OCI-LY3 (cell line): Measurements from ENCODE around the gene MTA2.

ENCODE experiments used
- H2AFZ ChIP-seq: fragments of 200-600, 300-600 bp; shearing (Covaris generic); 2 replicates; pipeline ENCODE4 v1.6.0; 2014; ENCODE audit warnings: antibody characterized with exemption, low read depth, low read length
- H3K27ac ChIP-seq: fragments of 200-600, 300-600 bp; sonication (generic); 2 replicates; pipeline ENCODE4 v1.5.1; 2014; ENCODE audit warnings: mild to moderate bottlenecking, low read length, moderate library complexity, mixed read lengths
- H3K27me3 ChIP-seq: fragments of 200-600, 300-600 bp; sonication (generic); 2 replicates; pipeline ENCODE4 v1.6.1; 2014; ENCODE audit warnings: low read depth, low read length, mixed read lengths
- H3K36me3 ChIP-seq: fragments of 200-600, 300-600 bp; sonication (generic); replicated peaks from 2 replicates; pipeline ENCODE3; 2014; ENCODE audit warnings: low read depth, low read length, mixed read lengths
- H3K4me1 ChIP-seq: fragments of 300-600, 200-600 bp; sonication (generic); 2 replicates; pipeline ENCODE4 v1.6.1; 2014; ENCODE audit warnings: low read length, mixed read lengths
- H3K4me2 ChIP-seq: fragments of 200-600, 300-600 bp; sonication (generic); 2 replicates; pipeline ENCODE4 v1.6.1; 2014; ENCODE audit warnings: low read length, mixed read lengths
- H3K4me3 ChIP-seq: fragments of 300-600, 200-600 bp; sonication (generic); 2 replicates; pipeline ENCODE4 v1.5.1; 2014; ENCODE audit warnings: antibody characterized with exemption, mild to moderate bottlenecking, low read length, moderate library complexity
- H3K79me2 ChIP-seq: fragments of 300-600, 200-600 bp; shearing (Covaris generic); 2 replicates; pipeline ENCODE4 v1.6.1; 2014; ENCODE audit warnings: mild to moderate bottlenecking, low read length, mixed read lengths
- H3K9ac ChIP-seq: fragments of 300-600, 200-600 bp; shearing (Covaris generic); 2 replicates; pipeline ENCODE4 v1.6.0; 2014; ENCODE audit warnings: mild to moderate bottlenecking, low read length, moderate library complexity
- H3K9me3 ChIP-seq: fragments of 200-600, 300-600 bp; shearing (Covaris generic); 2 replicates; pipeline ENCODE4 v1.6.1; 2014; ENCODE audit warnings: low read length, mixed read lengths; ENCODE audit not compliant: insufficient read depth
- H4K20me1 ChIP-seq: fragments of 200-600, 300-600 bp; sonication (generic); 2 replicates; pipeline ENCODE4 v1.6.1; 2016; ENCODE audit warnings: low read length, mixed read lengths; ENCODE audit not compliant: insufficient read depth
- EZH2phosphoT487 ChIP-seq: fragments of 200-600 bp; shearing (Covaris generic); IDR thresholded peaks from 2 replicates; pipeline ENCODE4 v1.6.1; 2018; ENCODE audit warnings: antibody characterized with exemption, mixed run types, low read depth
- TF ChIP-seq, protein P1 (sequence below): fragments of 200-600, 300-600 bp; sonication (generic); IDR thresholded peaks from 2 replicates; pipeline ENCODE4 v1.5.1; 2014; ENCODE audit warnings: antibody characterized with exemption, low read length, low read depth

The MTA2 gene

DNA sequence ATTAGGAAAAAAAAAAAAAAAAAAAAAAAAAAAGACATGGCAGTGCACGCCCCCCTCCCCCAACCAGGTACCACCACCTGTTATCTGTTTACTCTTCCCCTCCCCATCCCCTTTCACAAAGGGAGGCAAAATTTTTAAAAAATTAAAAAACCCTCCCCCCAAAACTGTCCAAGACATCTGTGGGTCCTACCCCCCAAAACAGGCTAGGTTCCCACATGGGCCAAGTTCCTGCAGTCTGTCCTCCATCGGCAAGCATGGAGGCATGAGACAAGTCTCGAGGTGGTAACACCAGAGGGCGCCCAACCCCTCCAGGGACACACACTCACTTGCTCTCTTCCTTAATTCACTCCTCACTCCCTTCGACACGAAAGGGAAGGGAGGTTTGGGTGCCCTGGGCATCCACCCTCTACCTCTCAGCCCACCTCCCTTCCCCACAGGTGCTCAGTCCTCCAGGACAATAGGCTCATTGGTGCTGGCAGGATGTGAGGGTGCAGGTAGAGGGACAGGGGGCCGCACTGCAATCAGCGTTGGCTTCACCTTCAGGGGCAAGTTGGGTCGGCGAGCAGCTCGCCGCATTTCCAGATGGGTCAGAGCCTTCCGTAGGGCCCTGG lies 8.1 kb downstream of the MTA2 start:
- Histone ChIP-seq H4K20me1 (no peaks in the 10 kb centered on the region), H2AFZ (no peak overlapping the region), H3K9ac (no peak overlapping the region), H3K4me2 (no peak overlapping the region), H3K9me3 (no peaks in the 10 kb centered on the region), H3K27me3 (no peaks in the 10 kb centered on the region), H3K36me3 (peaks cover 51% of the 10 kb centered on the region), H3K79me2 (peaks cover 43% of the 10 kb centered on the region), H3K4me3 (no peak overlapping the region), H3K4me1 (peaks cover 25% of the 10 kb centered on the region), H3K27ac (no peak overlapping the region)
- TF ChIP-seq EZH2phosphoT487, result no peak
- TF ChIP-seq, protein P1, sequence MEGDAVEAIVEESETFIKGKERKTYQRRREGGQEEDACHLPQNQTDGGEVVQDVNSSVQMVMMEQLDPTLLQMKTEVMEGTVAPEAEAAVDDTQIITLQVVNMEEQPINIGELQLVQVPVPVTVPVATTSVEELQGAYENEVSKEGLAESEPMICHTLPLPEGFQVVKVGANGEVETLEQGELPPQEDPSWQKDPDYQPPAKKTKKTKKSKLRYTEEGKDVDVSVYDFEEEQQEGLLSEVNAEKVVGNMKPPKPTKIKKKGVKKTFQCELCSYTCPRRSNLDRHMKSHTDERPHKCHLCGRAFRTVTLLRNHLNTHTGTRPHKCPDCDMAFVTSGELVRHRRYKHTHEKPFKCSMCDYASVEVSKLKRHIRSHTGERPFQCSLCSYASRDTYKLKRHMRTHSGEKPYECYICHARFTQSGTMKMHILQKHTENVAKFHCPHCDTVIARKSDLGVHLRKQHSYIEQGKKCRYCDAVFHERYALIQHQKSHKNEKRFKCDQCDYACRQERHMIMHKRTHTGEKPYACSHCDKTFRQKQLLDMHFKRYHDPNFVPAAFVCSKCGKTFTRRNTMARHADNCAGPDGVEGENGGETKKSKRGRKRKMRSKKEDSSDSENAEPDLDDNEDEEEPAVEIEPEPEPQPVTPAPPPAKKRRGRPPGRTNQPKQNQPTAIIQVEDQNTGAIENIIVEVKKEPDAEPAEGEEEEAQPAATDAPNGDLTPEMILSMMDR, result peak; percentile 80

DNA sequence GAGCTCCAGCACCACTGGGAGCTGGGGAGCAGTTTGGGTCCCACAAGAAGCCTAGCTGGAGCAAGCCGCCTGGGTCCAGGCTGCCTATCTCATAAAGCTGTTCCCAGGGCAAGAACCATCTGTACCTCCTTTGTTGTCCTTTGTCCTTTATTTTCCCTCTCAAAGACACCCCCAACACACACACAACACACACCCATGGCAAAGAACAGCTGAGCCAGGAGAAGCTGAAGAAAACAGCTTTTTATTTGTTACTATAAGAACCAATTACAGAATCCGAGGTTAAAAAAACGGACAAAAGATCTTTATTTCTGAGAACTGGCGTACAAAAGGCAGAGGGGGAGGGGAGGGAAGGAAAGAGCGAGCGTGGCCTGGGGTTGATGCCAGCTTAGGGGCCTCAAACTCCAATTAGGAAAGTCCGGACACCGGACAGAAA lies 8.7 kb downstream of the MTA2 start:
- Histone ChIP-seq H3K4me3 (no peak overlapping the region), H3K36me3 (peaks cover 50% of the 10 kb centered on the region), H3K4me2 (peak overlapping the region; percentile 92; the same call in 1 of the 2 replicates), H3K9ac (no peak overlapping the region), H2AFZ (no peak overlapping the region), H4K20me1 (no peaks in the 10 kb centered on the region), H3K27me3 (no peaks in the 10 kb centered on the region), H3K79me2 (peaks cover 37% of the 10 kb centered on the region), H3K27ac (no peak overlapping the region), H3K9me3 (no peaks in the 10 kb centered on the region), H3K4me1 (peaks cover 23% of the 10 kb centered on the region)
- no peak for TF ChIP-seq EZH2phosphoT487
- TF ChIP-seq, protein P1, result no peak

DNA sequence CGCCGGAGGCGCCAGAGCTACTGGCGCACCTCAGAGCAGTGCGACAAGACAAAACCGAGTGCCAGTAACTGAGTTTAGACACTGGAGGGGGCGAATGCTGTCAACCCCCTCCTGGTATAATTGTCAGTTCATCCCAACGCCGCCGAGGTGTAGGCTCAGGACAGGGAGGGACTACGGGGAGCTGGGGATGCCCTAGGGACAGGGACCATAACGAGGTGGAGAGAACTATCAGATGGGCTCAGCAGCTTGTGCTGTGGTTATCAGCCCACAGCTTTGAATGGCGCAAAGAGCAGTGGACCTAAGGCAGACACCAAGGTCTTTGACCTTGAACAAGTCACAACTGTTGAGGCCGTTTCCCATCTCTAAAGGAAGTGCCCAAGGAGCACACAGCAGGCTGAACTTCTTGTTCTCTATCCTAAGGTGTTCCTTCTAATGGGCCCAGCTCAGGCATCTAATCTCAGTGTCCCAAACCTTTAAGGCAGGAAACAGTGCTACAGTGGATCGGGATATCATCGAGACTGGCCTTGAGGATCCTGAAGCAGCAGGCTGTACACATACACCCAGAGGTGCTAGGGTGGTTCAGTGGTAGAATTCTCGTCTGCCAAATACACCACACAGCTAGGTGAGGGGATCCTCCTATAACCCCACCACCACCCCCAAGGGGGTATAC lies 9.4 kb downstream of the MTA2 start:
- peak overlapping the region; percentile 65 for H3K9ac ChIP-seq
- peak overlapping the region; percentile 92 for H3K4me2 ChIP-seq
- H3K4me1 ChIP-seq, result peaks cover 23% of the 10 kb centered on the region
- H3K36me3 ChIP-seq, result peaks cover 50% of the 10 kb centered on the region
- peak overlapping the region; percentile 69 for H3K27ac ChIP-seq
- no peaks in the 10 kb centered on the region for H3K9me3 ChIP-seq
- H3K79me2 ChIP-seq, result peaks cover 37% of the 10 kb centered on the region
- no peaks in the 10 kb centered on the region for H3K27me3 ChIP-seq
- no peak for TF ChIP-seq EZH2phosphoT487
- TF ChIP-seq, protein P1, result no peak
- H4K20me1 ChIP-seq, result no peaks in the 10 kb centered on the region
- no peak overlapping the region; the same call in 1 of the 2 replicates for H2AFZ ChIP-seq
- H3K4me3 ChIP-seq, result peak overlapping the region; percentile 79

DNA sequence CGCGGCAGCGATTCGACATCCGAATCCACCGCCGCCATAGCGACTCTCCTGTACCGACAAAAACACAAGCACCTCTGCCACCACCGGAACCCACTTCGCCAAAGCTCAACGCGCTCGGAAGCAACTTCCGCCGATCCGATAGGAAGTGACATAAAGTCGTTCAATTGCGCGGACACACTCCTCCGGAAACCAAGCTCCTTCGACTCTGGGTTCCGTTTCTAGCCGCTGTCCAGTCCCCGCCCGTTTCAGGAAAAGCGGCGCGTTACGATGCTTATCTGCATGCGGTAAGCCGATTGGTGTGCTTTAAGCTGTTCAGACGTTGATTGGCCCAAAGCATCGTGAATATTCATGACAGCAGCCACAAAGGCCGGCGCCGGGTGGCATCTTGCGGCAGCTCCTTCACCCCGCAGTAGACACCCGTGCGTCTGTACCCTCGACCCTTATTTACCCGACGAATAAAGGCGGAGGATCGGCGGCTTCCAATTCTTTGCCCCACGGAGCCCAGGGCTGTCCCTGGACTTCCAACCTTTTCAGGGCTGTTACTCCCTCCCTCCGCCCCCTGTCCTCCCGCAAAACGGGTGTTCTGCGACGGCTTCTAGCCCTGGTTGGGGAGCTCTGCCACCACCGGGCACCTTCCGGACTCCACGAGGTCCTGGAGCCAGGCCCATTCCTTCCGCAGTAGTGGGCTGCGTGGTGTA lies 10.1 kb downstream of the MTA2 start, which contains the start of gene TUT1:
Gene TUT1, minus strand, starts transcription at position 76 of the 698 bp plus-strand sequence. Its CDS starts 38 bp downstream, at position 38.
- peaks cover 47% of the 10 kb centered on the region for H3K36me3 ChIP-seq
- no peaks in the 10 kb centered on the region for H3K27me3 ChIP-seq
- peak within 1 kb of the TSS; percentile 87 for H3K9ac ChIP-seq
- H3K9me3 ChIP-seq, result no peaks in the 10 kb centered on the region
- H3K27ac ChIP-seq, result peak within 1 kb of the TSS; percentile 78
- H3K4me3 ChIP-seq, result peak within 1 kb of the TSS; percentile 88
- peaks cover 23% of the 10 kb centered on the region for H3K4me1 ChIP-seq
- no peaks in the 10 kb centered on the region for H4K20me1 ChIP-seq
- no peak for TF ChIP-seq EZH2phosphoT487
- TF ChIP-seq, protein P1, result no peak; the same call in 1 of the 2 replicates
- H2AFZ ChIP-seq, result no peak within 1 kb of the TSS; the same call in 1 of the 2 replicates
- H3K4me2 ChIP-seq, result peak within 1 kb of the TSS; percentile 92
- peaks cover 37% of the 10 kb centered on the region for H3K79me2 ChIP-seq
